WTC11 (cell line): Measurements from ENCODE around the gene EGFL8. TPM values are rescaled to one million over a fixed set of nuclear protein-coding genes. Genes with fewer than 3 reads are reported as not detected.

Experiments
- ATAC-seq: fragments of 200-7000 bp; cut with Tn5 transposase; 2 replicates; pipeline ENCODE4 v1.10.0; 2021; ENCODE audit warnings: mild to moderate bottlenecking, moderate library complexity
- CTCF ChIA-PET: fragments of 300-600 bp; sonication (Branson Sonifier 250); formaldehyde crosslinking; loops from one replicate; lab custom pipeline; 2021; ENCODE audit warnings: antibody characterized with exemption; lab: Charles Lee
- POLR2A ChIA-PET: fragments of 350-600 bp; sonication (Branson Sonifier 250); formaldehyde crosslinking; loops from one replicate; lab custom pipeline; 2021; ENCODE audit warnings: antibody characterized with exemption; lab: Charles Lee
- DNase-seq: peaks from one replicate; pipeline ENCODE4 v3.0.0; 2021; ENCODE audit warnings: low spot score
- H3K27ac Mint-ChIP-seq: 2 replicates; pipeline ENCODE4 v1.8.0; 2021; ENCODE audit warnings: mixed read lengths
- H3K27me3 Mint-ChIP-seq: 2 replicates; pipeline ENCODE4 v1.8.0; 2021; ENCODE audit warnings: low read depth, mild to moderate bottlenecking, moderate library complexity, mixed read lengths
- H3K36me3 Mint-ChIP-seq: 2 replicates; pipeline ENCODE4 v1.8.0; 2021; ENCODE audit warnings: mixed read lengths
- H3K4me1 Mint-ChIP-seq: 2 replicates; pipeline ENCODE4 v1.8.0; 2022; ENCODE audit warnings: mixed read lengths
- H3K4me3 Mint-ChIP-seq: 2 replicates; pipeline ENCODE4 v1.8.0; 2021; ENCODE audit warnings: mild to moderate bottlenecking, moderate library complexity, mixed read lengths
- H3K9me3 Mint-ChIP-seq: 2 replicates; pipeline ENCODE4 v1.8.0; 2021; ENCODE audit warnings: mixed read lengths
- FOXP1 ChIP-seq: sonication (generic); formaldehyde crosslinking; IDR thresholded peaks from 2 replicates; pipeline ENCODE4 v1.8.0; 2022; ENCODE audit warnings: missing genetic modification reagents, mild to moderate bottlenecking, moderate library complexity, borderline replicate concordance
- KAT7 ChIP-seq: sonication (generic); formaldehyde crosslinking; IDR thresholded peaks from 2 replicates; pipeline ENCODE4 v1.8.1; 2023; ENCODE audit warnings: missing genetic modification reagents, mild to moderate bottlenecking, borderline replicate concordance
- RELA ChIP-seq: sonication (generic); formaldehyde crosslinking; IDR thresholded peaks from 2 replicates; pipeline ENCODE4 v1.8.1; 2022; ENCODE audit warnings: missing genetic modification reagents, mild to moderate bottlenecking, borderline replicate concordance
- STAT6 ChIP-seq: sonication (generic); formaldehyde crosslinking; conservative IDR thresholded peaks from 2 replicates; pipeline ENCODE4 v1.8.1; 2023; ENCODE audit warnings: mild to moderate bottlenecking, low read depth, missing genetic modification reagents, moderate library complexity
- ZBTB21 ChIP-seq: sonication (generic); formaldehyde crosslinking; IDR thresholded peaks from 2 replicates; pipeline ENCODE4 v1.8.1; 2023; ENCODE audit warnings: mild to moderate bottlenecking, missing genetic modification reagents, borderline replicate concordance
- ZMAT4 ChIP-seq: fragments of 250-450 bp; sonication (Bioruptor Pico); IDR thresholded peaks from 2 replicates; pipeline ENCODE4 v1.9.0; 2021; ENCODE audit warnings: mild to moderate bottlenecking
- ZNF532 ChIP-seq: fragments of 250-450 bp; sonication (Bioruptor Pico); IDR thresholded peaks from 2 replicates; pipeline ENCODE4 v1.9.0; 2021; ENCODE audit warnings: mild to moderate bottlenecking, borderline replicate concordance
- microRNA-seq: library from miRNA; unstranded; fragments of <30 nt; microRNA quantifications from one replicate; pipeline ENCODE4 v1.2.0, GENCODE V29; 2022; ENCODE audit warnings: borderline number of aligned reads
- total RNA-seq: library from RNA; stranded (reverse); gene quantifications from 3 replicates; pipeline ENCODE4 v1.2.3, GENCODE V29; 2021

The EGFL8 gene
- total RNA-seq, 1 experiment from 2014 or later, result 17.5 TPM

GRCh38 chr6:32216285-32216684 is 51.9 kb downstream of the EGFL8 start (continued):
- no peak for TF ChIP-seq STAT6
- no peak for TF ChIP-seq FOXP1
- no peak for TF ChIP-seq ZMAT4 (CRISPR knock-in tag)

GRCh38 chr6:32216998-32217397 is 52.6 kb downstream of the EGFL8 start:
- CTCF ChIA-PET, result interaction anchor here (0.8 kb wide), 1 partner anchor 22 kb away, joined by 4 read pairs; no protein-coding TSS in a partner anchor
- no peaks in the 10 kb centered on the region for H3K4me1 Mint-ChIP-seq
- TF ChIP-seq ZBTB21 (CRISPR knock-in tag) (no peak), RELA (CRISPR knock-in tag) (no peak), ZNF532 (no peak), STAT6 (no peak), KAT7 (CRISPR knock-in tag) (no peak)
- TF ChIP-seq, all 79 proteins: peak for 0
- POLR2A ChIA-PET, result no interaction called here
- no peak for ATAC-seq
- Mint-ChIP-seq H3K27ac (no peak overlapping the region), H3K36me3 (no peaks in the 10 kb centered on the region), H3K9me3 (no peaks in the 10 kb centered on the region), H3K4me3 (no peak overlapping the region), H3K27me3 (peaks cover 3% of the 10 kb centered on the region; the same call in 1 of the 2 replicates)
- no peak for DNase-seq

Small RNA genes lying within 50 kb of the gene (microRNA-seq; reads per million reads assigned to microRNA genes)
- 12.6 reads per million, percentile 31 among the genes with 10 or more reads in this experiment for gene MIR6721
- not detected for gene MIR6833

Other genes starting within 250 kb of the EGFL8 start
- 1.3 TPM in 3 replicates for gene C2, start 236.9 kb upstream of the EGFL8 start, total RNA-seq
- 1.4 to 2.7 TPM (median 1.4 TPM) in 3 replicates for gene CFB, start 218.5 kb upstream of the EGFL8 start, total RNA-seq
- gene NELFE, start 205.6 kb upstream of the EGFL8 start, total RNA-seq, result 73.8 to 88.7 TPM (median 79.0 TPM) in 3 replicates
- 80.0 to 84.0 TPM (median 81.8 TPM) in 3 replicates for gene SKIC2, start 205.4 kb upstream of the EGFL8 start, total RNA-seq
- 13.8 to 16.5 TPM (median 15.7 TPM) in 3 replicates for gene DXO, start 192.5 kb upstream of the EGFL8 start, total RNA-seq
- gene C4A, start 182.5 kb upstream of the EGFL8 start, total RNA-seq, result 3.8 to 5.2 TPM (median 4.2 TPM) in 3 replicates
- 3.7 to 5.1 TPM (median 5.0 TPM) in 3 replicates for gene C4B, start 149.8 kb upstream of the EGFL8 start, total RNA-seq
- 1.2 to 1.5 TPM (median 1.4 TPM) in 3 replicates for gene CYP21A2, start 126.2 kb upstream of the EGFL8 start, total RNA-seq
- gene TNXB, start 55.3 kb upstream of the EGFL8 start, total RNA-seq, result 6.4 to 10.9 TPM (median 9.0 TPM) in 3 replicates
- gene ATF6B, start 36.3 kb upstream of the EGFL8 start, total RNA-seq, result 46.1 to 49.1 TPM (median 47.5 TPM) in 3 replicates
- 8.2 to 9.0 TPM (median 8.4 TPM) in 3 replicates for gene FKBPL, start 34.3 kb upstream of the EGFL8 start, total RNA-seq
- 1.4 to 2.2 TPM (median 1.6 TPM) in 3 replicates for gene PRRT1, start 12.7 kb upstream of the EGFL8 start, total RNA-seq
- gene PPT2, start 10.5 kb upstream of the EGFL8 start, total RNA-seq, result 30.0 to 33.8 TPM (median 31.6 TPM) in 3 replicates
- gene AGPAT1, start 11.5 kb downstream of the EGFL8 start, total RNA-seq, result 84.5 to 88.9 TPM (median 87.5 TPM) in 3 replicates
- 108 to 114 TPM (median 111 TPM) in 3 replicates for gene RNF5, start 13.8 kb downstream of the EGFL8 start, total RNA-seq
- 17.7 to 20.0 TPM (median 18.1 TPM) in 3 replicates for gene AGER, start 19.7 kb downstream of the EGFL8 start, total RNA-seq
- gene PBX2, start 25.6 kb downstream of the EGFL8 start, total RNA-seq, result 130 to 165 TPM (median 150 TPM) in 3 replicates
- 10.0 to 14.0 TPM (median 13.1 TPM) in 3 replicates for gene GPSM3, start 28.0 kb downstream of the EGFL8 start, total RNA-seq
- 2.4 to 2.6 TPM (median 2.6 TPM) in 3 replicates for gene NOTCH4, start 59.5 kb downstream of the EGFL8 start, total RNA-seq
- not detected in 3 replicates for gene TSBP1, start 207.3 kb downstream of the EGFL8 start, total RNA-seq
- gene BTNL2, start 242.6 kb downstream of the EGFL8 start, total RNA-seq, result not detected in 3 replicates